ENCODE results near the gene MBD3L5. TPM values are rescaled to one million over a fixed set of nuclear protein-coding genes. Genes with fewer than 3 reads are reported as not detected.
A peak's percentile ranks its signal among the peaks of the same experiment; 100 is the strongest.
"Not testable (repeated sequence)": the region's sequence is repeated elsewhere in the genome, so short reads cannot be mapped to it uniquely, and the experiment has no call there.

Gene MBD3L5
- polyA plus RNA-seq, 4 donors = not detected

- DNase-seq (ENCODE audit: low read depth in 4 of 4, low spot score in 3 of 4) = not testable (repeated sequence)
Observed at GRCh38 chr19:7051421-7051820, 21.0 kb downstream of the MBD3L5 start.

GRCh38 chr19:7052896-7053295 is 22.5 kb downstream of the MBD3L5 start:
- DNase-seq (ENCODE audit: low read depth in 4 of 4, low spot score in 3 of 4) = not testable (repeated sequence)

GRCh38 chr19:7054635-7055368 is 24.4 kb downstream of the MBD3L5 start:
- not testable (repeated sequence) for DNase-seq (ENCODE audit: low read depth in 4 of 4, low spot score in 3 of 4)

GRCh38 chr19:7055679-7056078 is 25.3 kb downstream of the MBD3L5 start:
- not testable (repeated sequence) for DNase-seq (ENCODE audit: low read depth in 4 of 4, low spot score in 3 of 4)

GRCh38 chr19:7056371-7056770 is 26.0 kb downstream of the MBD3L5 start:
- not testable (repeated sequence) for DNase-seq (ENCODE audit: low read depth in 4 of 4, low spot score in 3 of 4)

- not testable (repeated sequence) for DNase-seq (ENCODE audit: low read depth in 4 of 4, low spot score in 3 of 4)
Observed at GRCh38 chr19:7058576-7058975, 28.2 kb downstream of the MBD3L5 start, which contains the start of gene MBD3L3. Gene MBD3L3 (minus strand): TSS chr19:7058676. CDS start chr19:7058605, 71 bp downstream.

GRCh38 chr19:7059977-7060376 is 29.6 kb downstream of the MBD3L5 start:
- DNase-seq (ENCODE audit: low read depth in 4 of 4, low spot score in 3 of 4) = not testable (repeated sequence)

GRCh38 chr19:7063339-7063738 is 33.0 kb downstream of the MBD3L5 start:
- no peak for DNase-seq (ENCODE audit: low read depth in 4 of 4, low spot score in 3 of 4)

GRCh38 chr19:7063764-7064418 is 33.5 kb downstream of the MBD3L5 start:
- DNase-seq (ENCODE audit: low read depth in 4 of 4, low spot score in 3 of 4) = no peak

- DNase-seq (ENCODE audit: low read depth in 4 of 4, low spot score in 3 of 4) = not testable (repeated sequence)
Observed at GRCh38 chr19:7067122-7067521, 36.7 kb downstream of the MBD3L5 start.

GRCh38 chr19:7067716-7068115 is 37.3 kb downstream of the MBD3L5 start:
- no peak for DNase-seq (ENCODE audit: low read depth in 4 of 4, low spot score in 3 of 4)

- no peak for DNase-seq (ENCODE audit: low read depth in 4 of 4, low spot score in 3 of 4)
Observed at GRCh38 chr19:7068599-7068998, 38.2 kb downstream of the MBD3L5 start.

GRCh38 chr19:7069042-7069903 is 38.9 kb downstream of the MBD3L5 start, which contains the start of gene ZNF557:
Gene ZNF557 (plus strand): TSS chr19:7069703. CDS start chr19:7075075, 5,372 bp downstream.
- DNase-seq (ENCODE audit: low read depth in 4 of 4, low spot score in 3 of 4) = peak; percentile 90 to 93 (median 92)

GRCh38 chr19:7069904-7070226 is 39.5 kb downstream of the MBD3L5 start:
- no peak for DNase-seq (ENCODE audit: low read depth in 4 of 4, low spot score in 3 of 4)

- no peak for DNase-seq (ENCODE audit: low read depth in 4 of 4, low spot score in 3 of 4)
Observed at GRCh38 chr19:7072541-7072940, 42.2 kb downstream of the MBD3L5 start.

- no peak for DNase-seq (ENCODE audit: low read depth in 4 of 4, low spot score in 3 of 4)
Observed at GRCh38 chr19:7074705-7075282, 44.4 kb downstream of the MBD3L5 start.

- no peak for DNase-seq (ENCODE audit: low read depth in 4 of 4, low spot score in 3 of 4)
Observed at GRCh38 chr19:7076151-7076550, 45.8 kb downstream of the MBD3L5 start.

- DNase-seq (ENCODE audit: low read depth in 4 of 4, low spot score in 3 of 4) = no peak
Observed at GRCh38 chr19:7078008-7078407, 47.6 kb downstream of the MBD3L5 start.
